Activated CD4-positive, alpha-beta T cell treated with anti-CD3 and anti-CD28 coated beads, Interleukin-2, Interleukin-4, amounts not matched to agents 100 ng/mL and 50 ng/mL, durations not matched to agents 16 hours and 8 hours (primary cell): ENCODE measurements around the gene ZNF101.

Source experiments
- DNase-seq: peaks from one replicate; pipeline ENCODE4 v3.0.0-alpha.2; 2020; ENCODE audit warnings: low spot score

ZNF101 gene

DNA sequence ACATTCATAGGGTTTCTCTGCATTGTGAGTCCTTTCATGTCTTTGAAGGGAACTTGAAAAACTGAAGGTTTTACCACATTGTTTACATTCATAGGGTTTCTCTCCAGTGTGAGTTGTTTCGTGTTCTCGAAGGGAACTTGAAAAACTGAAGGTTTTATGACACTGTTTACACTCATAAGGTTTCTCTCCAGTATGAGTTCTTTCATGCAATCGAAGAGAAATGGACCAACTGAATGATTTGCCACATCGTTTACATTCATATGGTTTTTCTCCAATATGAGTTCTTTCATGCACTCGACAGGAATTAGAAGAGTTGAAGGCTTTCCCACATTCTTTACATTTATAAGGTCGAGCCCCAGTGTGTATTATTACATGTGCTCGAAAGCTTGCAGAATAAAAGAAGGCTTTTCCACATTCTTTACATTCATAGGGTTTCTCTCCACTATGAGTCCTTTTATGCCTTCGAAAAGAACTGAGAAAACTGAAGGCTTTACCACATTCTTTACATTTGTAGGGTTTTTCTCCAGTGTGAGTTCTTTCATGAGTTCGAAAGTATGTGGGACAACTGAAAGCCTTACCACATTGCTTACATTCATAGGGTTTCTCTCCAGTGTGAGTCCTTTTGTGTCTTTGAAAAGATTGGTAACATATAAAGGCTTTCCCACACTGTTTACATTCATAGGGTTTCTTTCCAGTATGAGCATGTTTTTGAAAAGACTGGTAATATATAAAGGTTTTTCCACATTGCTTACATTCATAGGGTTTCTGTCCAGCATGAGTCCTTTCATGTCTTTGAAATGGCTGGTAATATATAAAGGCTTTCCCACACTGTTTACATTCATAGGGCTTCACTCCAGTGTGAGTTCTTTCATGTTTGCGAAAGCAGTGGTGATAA, 43.5 kb downstream of the ZNF101 start:
- DNase-seq, result no peak

DNA sequence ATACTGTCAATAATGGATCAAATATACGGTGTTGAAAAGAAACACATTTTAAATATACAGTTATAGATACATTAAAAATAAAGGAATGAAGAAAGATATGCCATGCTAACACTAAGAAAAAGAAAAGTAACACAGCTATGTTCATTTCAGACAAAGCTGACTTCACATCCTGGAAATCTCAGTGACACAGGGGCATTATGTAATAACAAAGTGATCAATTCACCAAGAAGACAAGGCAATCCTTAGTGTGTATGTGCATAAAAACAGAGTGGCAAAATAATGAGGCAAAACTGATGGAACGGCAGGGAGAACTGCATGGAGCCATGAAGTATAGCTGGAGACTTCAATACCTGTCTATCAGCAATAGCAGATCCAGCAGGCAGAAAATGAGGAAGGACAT, 51.2 kb downstream of the ZNF101 start:
- DNase-seq, result no peak

DNA sequence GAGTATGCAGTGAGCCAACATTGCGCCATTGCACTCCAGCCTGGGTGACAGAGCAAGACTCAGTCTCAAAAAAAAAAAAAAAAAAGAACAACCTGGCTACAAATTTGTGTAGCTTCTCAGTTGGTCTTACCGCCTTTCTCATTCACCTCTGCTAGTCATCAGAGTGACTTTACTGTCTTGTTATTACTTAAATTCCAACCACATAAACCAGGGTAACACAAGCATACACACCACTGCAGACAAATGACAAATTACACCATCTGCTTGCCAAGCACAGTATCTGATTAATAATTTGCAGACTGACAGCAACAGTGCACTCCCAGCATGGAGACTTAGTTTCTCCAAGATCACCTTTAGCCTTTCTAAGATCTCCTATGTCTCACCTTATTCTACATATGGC, 53.3 kb downstream of the ZNF101 start:
- DNase-seq, result no peak

DNA sequence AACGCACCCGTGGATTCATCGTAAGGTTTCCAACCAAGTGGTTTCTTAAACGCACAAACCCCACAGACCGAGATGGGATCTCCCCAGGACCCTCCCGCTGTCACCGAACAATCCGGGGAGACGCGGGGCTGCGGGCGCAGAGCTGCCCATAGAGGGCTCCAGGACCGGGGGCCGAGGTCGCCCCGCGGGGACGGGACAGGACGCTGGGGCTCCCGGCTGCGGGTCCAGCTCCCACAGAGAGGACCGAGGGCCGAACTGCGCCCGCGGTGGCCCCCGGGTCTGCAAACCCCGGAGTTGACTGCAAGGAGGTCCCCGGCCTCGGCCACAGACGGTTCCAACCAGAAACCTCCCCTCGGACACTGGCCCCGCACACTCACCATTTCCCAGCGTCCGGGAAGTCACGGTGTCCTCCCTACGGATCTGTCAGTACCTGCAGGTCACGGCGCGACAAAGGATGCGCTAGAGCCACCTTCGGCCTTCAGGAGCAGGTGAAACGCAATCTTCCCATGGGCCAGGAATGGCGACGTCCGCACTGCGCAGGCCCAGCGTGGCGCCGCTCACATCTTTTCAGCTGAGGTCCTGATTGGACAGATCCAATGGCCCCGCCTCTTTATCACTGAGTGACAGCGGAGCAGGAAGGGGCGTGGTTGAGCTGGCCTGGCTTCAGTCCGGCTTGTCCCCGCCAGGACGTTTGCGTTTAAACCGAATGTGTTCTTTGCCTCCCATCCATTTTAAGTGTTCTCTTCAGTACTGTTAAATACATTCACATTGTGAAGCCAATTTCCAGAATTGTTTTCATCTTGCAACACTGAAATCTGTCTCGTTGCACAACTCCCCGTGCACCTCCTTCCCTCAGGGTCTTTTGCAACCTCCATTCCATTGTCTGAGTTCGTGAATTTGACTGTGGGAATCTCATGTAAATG, 64.2 kb downstream of the ZNF101 start, which contains the start of gene ZNF14:
Gene ZNF14 (minus strand): TSS at position 534 of the 923 bp plus-strand sequence. CDS start 154 bp downstream, at position 380.
- DNase-seq, result peak; percentile 93
